ENCODE measurements around the gene BICRA.

The BICRA gene

GRCh38 chr19:47691090-47691489, 82.2 kb downstream of the BICRA start:
- Histone ChIP-seq H3K4me2 (ENCODE audit: low read length) (no peak overlapping the region), H3K9me3 (ENCODE audit: low read length) (no peaks in the 10 kb centered on the region), H4K20me1 (ENCODE audit: insufficient read depth, low read length) (no peaks in the 10 kb centered on the region), H3K4me1 (ENCODE audit: insufficient read depth, low read length, severe bottlenecking) (no peaks in the 10 kb centered on the region), H2AFZ (ENCODE audit: low read length) (no peak overlapping the region), H3K9ac (ENCODE audit: low read length) (no peak overlapping the region), H3K4me3 (ENCODE audit: low read depth, low read length, poor library complexity, severe bottlenecking) (no peak overlapping the region), H3F3A (ENCODE audit: insufficient read depth, low read length) (no peaks in the 10 kb centered on the region), H3K27ac (ENCODE audit: low read depth, low read length, poor library complexity, severe bottlenecking) (no peak overlapping the region), H3K36me3 (ENCODE audit: insufficient read depth, low read length) (no peaks in the 10 kb centered on the region), H3K9me2 (ENCODE audit: low read depth, low read length) (no peaks in the 10 kb centered on the region), H3K79me2 (ENCODE audit: insufficient read depth, low read length) (no peaks in the 10 kb centered on the region), H3K27me3 (ENCODE audit: insufficient read depth, low read length) (no peaks in the 10 kb centered on the region)
- TF ChIP-seq EZH2 (IDR thresholded peaks at IDR 0.05; ENCODE audit: borderline replicate concordance, low read length) = no peak
- TF ChIP-seq, protein P1, sequence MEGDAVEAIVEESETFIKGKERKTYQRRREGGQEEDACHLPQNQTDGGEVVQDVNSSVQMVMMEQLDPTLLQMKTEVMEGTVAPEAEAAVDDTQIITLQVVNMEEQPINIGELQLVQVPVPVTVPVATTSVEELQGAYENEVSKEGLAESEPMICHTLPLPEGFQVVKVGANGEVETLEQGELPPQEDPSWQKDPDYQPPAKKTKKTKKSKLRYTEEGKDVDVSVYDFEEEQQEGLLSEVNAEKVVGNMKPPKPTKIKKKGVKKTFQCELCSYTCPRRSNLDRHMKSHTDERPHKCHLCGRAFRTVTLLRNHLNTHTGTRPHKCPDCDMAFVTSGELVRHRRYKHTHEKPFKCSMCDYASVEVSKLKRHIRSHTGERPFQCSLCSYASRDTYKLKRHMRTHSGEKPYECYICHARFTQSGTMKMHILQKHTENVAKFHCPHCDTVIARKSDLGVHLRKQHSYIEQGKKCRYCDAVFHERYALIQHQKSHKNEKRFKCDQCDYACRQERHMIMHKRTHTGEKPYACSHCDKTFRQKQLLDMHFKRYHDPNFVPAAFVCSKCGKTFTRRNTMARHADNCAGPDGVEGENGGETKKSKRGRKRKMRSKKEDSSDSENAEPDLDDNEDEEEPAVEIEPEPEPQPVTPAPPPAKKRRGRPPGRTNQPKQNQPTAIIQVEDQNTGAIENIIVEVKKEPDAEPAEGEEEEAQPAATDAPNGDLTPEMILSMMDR (IDR thresholded peaks at IDR 0.05; ENCODE audit: low read length) = no peak

DNA sequence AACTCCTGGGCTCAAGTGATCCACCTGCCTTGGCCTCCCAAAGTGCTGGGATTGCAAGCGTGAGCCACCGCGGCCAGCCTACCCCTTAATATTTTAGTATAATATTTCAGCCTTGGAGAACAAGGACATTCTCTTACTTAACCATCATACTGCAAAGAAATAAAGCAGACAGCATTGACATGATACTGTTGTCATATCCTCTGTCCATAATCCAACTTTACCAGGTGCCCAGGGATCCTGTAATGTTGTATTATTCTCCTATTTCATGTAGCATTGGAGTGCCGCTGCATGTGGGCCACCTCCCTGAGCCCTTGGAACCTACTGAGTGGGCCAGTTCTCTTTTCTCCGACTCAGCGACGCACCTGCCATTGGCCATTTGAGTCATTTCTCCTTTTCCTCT, 82.8 kb downstream of the BICRA start:
- Histone ChIP-seq H3K9me3 (ENCODE audit: low read length) (no peaks in the 10 kb centered on the region), H3K9ac (ENCODE audit: low read length) (no peak overlapping the region), H4K20me1 (ENCODE audit: insufficient read depth, low read length) (no peaks in the 10 kb centered on the region), H2AFZ (ENCODE audit: low read length) (no peak overlapping the region), H3K9me2 (ENCODE audit: low read depth, low read length) (no peaks in the 10 kb centered on the region), H3K27me3 (ENCODE audit: insufficient read depth, low read length) (no peaks in the 10 kb centered on the region), H3K4me1 (ENCODE audit: insufficient read depth, low read length, severe bottlenecking) (no peaks in the 10 kb centered on the region), H3K79me2 (ENCODE audit: insufficient read depth, low read length) (no peaks in the 10 kb centered on the region), H3K4me2 (ENCODE audit: low read length) (no peak overlapping the region), H3K36me3 (ENCODE audit: insufficient read depth, low read length) (no peaks in the 10 kb centered on the region), H3F3A (ENCODE audit: insufficient read depth, low read length) (no peaks in the 10 kb centered on the region), H3K27ac (ENCODE audit: low read depth, low read length, poor library complexity, severe bottlenecking) (no peak overlapping the region), H3K4me3 (ENCODE audit: low read depth, low read length, poor library complexity, severe bottlenecking) (no peak overlapping the region)
- TF ChIP-seq, protein P1 (IDR thresholded peaks at IDR 0.05; ENCODE audit: low read length) = no peak
- TF ChIP-seq EZH2 (IDR thresholded peaks at IDR 0.05; ENCODE audit: borderline replicate concordance, low read length) = no peak

DNA sequence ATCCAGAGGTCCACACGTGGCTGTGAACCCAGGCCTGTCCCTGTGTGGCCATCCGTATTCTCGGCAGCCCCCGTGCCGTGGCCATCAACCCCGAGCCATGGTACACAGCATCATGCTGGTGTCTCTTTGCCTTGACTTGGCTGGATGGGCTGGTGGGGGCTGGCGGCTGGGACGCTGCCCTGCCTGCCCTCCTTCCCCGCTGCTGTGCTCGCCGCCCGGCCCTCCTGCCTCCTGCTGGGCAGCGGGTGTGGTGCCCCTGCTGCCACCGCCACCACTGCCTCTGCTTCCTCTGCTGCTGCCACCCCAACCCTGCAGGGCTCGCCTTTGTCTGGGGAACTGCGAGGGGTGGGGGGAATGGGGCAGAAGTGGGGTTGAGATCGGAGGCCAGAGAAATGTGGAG, 84.6 kb downstream of the BICRA start:
- Histone ChIP-seq H3K9me2 (ENCODE audit: low read depth, low read length) (no peaks in the 10 kb centered on the region), H3K27me3 (ENCODE audit: insufficient read depth, low read length) (no peaks in the 10 kb centered on the region), H3K79me2 (ENCODE audit: insufficient read depth, low read length) (no peaks in the 10 kb centered on the region), H3F3A (ENCODE audit: insufficient read depth, low read length) (no peaks in the 10 kb centered on the region), H3K9me3 (ENCODE audit: low read length) (no peaks in the 10 kb centered on the region), H3K4me2 (ENCODE audit: low read length) (no peak overlapping the region), H3K27ac (ENCODE audit: low read depth, low read length, poor library complexity, severe bottlenecking) (no peak overlapping the region), H3K36me3 (ENCODE audit: insufficient read depth, low read length) (no peaks in the 10 kb centered on the region), H2AFZ (ENCODE audit: low read length) (no peak overlapping the region), H4K20me1 (ENCODE audit: insufficient read depth, low read length) (no peaks in the 10 kb centered on the region), H3K9ac (ENCODE audit: low read length) (no peak overlapping the region), H3K4me3 (ENCODE audit: low read depth, low read length, poor library complexity, severe bottlenecking) (no peak overlapping the region), H3K4me1 (ENCODE audit: insufficient read depth, low read length, severe bottlenecking) (peaks cover 9% of the 10 kb centered on the region)
- TF ChIP-seq, protein P1 (IDR thresholded peaks at IDR 0.05; ENCODE audit: low read length) = no peak
- TF ChIP-seq EZH2 (IDR thresholded peaks at IDR 0.05; ENCODE audit: borderline replicate concordance, low read length) = no peak
